SK-N-SH (cell line): ENCODE results near the gene MCF2L.

Experiments
- CTCF ChIP-seq: fragments of 200-600 bp; sonication (generic); IDR thresholded peaks from 2 replicates; pipeline ENCODE4 v1.6.1; 2017; ENCODE audit warnings: antibody characterized with exemption, mild to moderate bottlenecking, moderate library complexity
- EZH2phosphoT487 ChIP-seq: fragments of 200-600 bp; sonication (generic); IDR thresholded peaks from 2 replicates; pipeline ENCODE4 v1.6.1; 2017; ENCODE audit warnings: low read depth, mixed run types, mild to moderate bottlenecking, antibody characterized with exemption, moderate library complexity, borderline replicate concordance
- RFX5 ChIP-seq: IDR thresholded peaks from 2 replicates; pipeline ENCODE4 v1.6.1; 2012; ENCODE audit warnings: mild to moderate bottlenecking, improper control_type of control experiment, low read length
- RXRA ChIP-seq: IDR thresholded peaks from 2 replicates; pipeline ENCODE4 v1.4.0; 2012; ENCODE audit warnings: low read depth, mild to moderate bottlenecking, borderline replicate concordance
- TCF12 ChIP-seq: IDR thresholded peaks from 2 replicates; pipeline ENCODE4 v1.4.0; 2012

- TF ChIP-seq RFX5 (no peak), TCF12 (no peak), EZH2phosphoT487 (no peak), CTCF (no peak), RXRA (no peak)
These were observed 5.1 kb downstream of the MCF2L start for GRCh38 chr13:112974125-112974524.
